NCI-H82 treated with DMSO at 0.1 percent for 48 hours (cell line): ENCODE measurements around the gene SVEP1.
"Not testable (repeated sequence)": the region's sequence is repeated elsewhere in the genome, so short reads cannot be mapped to it uniquely, and the experiment has no call there.

ENCODE experiments used
- DNase-seq: peaks from one replicate; lab custom pipeline; 2025; ENCODE audit not compliant: unreplicated experiment; lab: John Stamatoyannopoulos, UW

The SVEP1 gene

GRCh38 chr9:110579034-110579861 lies at the start of gene SVEP1:
Gene SVEP1, minus strand, starts transcription at chr9:110579741. Its CDS starts 198 bp downstream, at chr9:110579543.
- no peak for DNase-seq

DNA sequence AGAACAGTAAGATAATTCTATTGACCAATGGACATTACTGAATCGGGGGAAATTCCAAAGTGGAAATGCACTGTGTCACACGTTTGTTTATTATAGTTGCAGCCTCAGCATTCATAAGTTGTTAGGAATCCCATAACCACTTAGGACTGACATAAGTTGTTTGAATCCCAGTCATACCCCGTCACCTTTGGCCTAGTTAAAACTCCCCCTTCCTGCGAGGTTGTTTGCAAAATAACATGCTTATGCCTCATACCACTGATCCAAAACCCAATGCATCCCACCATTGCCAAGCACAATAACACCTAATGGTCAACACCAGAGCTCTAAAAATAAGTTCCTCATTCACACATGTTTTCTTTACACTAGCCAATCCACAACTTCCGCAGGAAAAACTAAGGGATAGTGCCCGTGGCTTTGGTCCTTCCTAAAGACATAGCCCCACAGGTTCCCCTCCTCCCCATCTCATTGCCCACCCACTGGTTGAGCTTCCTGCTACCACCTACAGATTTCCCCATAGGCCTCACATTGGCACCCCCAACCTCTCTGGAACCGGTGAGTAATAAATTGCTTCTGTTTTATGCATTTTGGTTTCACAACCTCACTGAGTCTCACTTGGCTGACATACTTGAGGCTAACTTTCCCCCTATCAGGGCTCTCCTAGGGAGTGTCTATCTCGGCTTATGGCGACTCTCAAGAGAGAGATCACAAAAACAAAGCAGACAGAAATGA lies 46.7 kb upstream of the SVEP1 start:
- no peak for DNase-seq

GRCh38 chr9:110623462-110624025 lies 44.0 kb upstream of the SVEP1 start:
- DNase-seq, result peak; percentile 40

DNA sequence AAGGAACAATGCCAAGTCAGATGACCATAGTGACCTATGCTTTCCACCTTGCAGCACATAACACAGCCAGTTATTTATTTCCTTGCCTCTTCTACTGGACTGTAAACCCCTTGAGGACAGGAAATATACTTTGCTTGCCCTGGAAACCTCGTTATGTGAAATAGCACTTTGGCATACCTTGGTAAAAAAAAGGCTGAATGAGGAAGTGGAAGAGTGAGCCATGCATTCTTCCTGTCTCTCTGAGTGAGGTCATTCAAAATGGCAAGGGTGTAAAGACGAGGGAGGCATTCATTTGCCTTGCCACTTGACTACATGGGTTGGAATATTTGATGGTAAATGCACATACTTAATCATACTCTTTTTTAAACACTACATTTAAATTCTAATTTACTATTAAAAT lies 42.8 kb upstream of the SVEP1 start:
- DNase-seq, result no peak

DNA sequence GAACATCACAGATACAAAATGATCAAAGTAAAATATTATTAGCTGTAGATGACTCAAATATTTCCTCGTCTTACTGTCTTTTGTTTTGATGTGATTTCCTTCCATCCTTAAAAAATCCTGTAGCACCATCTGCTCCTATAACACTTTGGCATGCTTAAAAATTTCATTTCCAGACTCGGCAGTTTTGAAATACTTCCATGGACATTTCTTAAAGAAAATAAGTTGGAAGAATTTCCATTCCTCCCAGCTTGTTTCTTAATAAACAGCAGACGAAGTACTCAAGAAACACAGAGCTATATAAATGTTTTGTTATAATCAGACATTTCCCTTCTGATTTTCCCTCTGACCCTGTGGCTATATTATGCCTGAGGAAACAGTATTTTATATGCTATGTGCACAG lies 41.2 kb upstream of the SVEP1 start:
- no peak for DNase-seq

DNA sequence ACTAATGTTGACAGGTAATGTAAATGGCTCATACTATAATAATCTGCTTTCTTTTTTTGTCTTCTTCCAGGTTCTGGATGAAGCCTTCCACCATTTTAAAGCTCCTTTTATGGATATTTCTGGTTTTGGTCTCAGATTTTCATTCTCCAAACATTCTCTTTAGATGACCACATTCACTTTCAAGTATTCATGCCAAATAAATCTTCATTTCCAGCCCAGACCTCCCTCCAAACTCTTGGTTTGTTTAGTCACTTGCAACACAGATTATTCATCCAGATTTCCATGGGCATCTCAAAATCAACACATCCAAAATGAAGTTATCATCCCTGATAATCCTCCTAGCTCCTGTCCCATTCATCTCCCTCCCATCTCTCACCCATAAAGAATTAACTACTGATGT lies 40.3 kb upstream of the SVEP1 start:
- DNase-seq, result no peak

DNA sequence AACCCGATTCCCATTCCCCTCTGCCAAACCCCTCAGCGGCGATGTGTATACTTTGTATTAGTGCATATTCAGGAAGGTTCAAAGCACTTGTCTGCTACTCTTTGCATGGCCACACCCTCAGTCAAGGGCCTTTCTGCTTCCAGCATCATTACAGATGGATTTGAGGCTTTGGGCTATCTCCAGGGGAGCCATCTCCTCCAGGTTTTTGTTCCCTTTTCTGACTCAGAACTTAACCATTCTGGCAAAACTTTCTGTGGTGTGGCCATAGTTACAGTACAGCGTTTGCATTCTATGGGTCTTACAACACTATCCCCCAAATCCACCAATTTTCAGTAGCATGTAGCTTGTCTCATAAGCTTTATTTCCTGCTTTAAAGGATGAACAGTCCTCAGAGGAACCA lies 36.0 kb upstream of the SVEP1 start:
- DNase-seq, result no peak

GRCh38 chr9:110614576-110614975 lies 35.0 kb upstream of the SVEP1 start:
- DNase-seq, result not testable (repeated sequence)

DNA sequence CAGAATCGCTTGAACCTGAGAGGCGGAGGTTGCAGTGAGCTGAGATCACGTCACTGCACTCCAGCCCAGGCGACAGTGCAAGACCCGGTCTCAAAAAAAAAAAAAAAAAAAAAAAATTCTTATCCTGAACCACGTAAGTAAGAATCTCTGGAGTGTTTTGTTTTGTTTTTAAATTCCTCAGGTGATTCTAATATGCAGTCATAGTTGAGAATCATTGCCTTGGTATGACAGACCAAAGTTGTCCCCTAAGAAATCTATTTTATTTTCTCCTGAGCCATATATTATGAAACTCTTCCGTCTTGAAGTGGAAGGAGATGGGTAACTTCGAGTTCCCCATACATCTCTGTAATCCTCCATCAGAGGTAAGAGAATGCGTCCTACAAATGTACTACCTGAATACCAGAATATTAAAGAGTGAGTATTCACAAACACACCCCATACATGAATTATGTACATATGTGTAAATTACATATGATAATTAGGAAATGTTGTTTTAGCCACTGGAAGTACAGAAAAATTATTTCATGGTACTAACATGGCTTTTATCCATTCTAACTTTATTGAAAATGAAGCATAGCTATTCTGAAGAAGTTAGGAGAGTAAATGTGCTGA lies 26.7 kb upstream of the SVEP1 start:
- DNase-seq, result no peak

GRCh38 chr9:110605565-110605964 lies 26.0 kb upstream of the SVEP1 start:
- no peak for DNase-seq

- DNase-seq, result no peak
Observed at GRCh38 chr9:110604171-110604601, 24.6 kb upstream of the SVEP1 start.

- no peak for DNase-seq
Observed at GRCh38 chr9:110602281-110602680, 22.7 kb upstream of the SVEP1 start.

- DNase-seq, result no peak
Observed at GRCh38 chr9:110601098-110601497, 21.6 kb upstream of the SVEP1 start.

- DNase-seq, result no peak
Observed at GRCh38 chr9:110599468-110599867, 19.9 kb upstream of the SVEP1 start.

- DNase-seq, result no peak
Observed at GRCh38 chr9:110592044-110592830, 12.7 kb upstream of the SVEP1 start.

DNA sequence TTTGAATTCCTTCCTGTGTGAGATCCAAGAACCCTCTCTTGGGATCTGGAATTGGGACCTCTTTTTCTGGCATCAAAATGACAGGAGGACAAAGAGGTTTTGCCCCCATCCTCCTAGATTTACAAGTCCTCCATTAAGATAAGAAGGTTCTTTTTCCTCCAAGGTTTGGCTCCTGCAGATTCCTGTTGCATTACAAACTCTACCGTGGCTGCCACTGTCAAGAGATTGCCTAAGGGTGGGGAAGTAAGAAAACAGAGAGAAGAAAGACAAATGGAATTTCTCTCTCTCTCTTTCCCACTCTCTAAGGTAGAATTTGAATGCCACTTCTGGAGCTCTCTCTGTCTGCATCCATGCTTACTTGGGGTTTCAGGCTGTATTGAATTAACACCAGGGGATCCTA lies 12.0 kb upstream of the SVEP1 start:
- DNase-seq, result no peak

GRCh38 chr9:110590816-110591215 lies 11.3 kb upstream of the SVEP1 start:
- no peak for DNase-seq

DNA sequence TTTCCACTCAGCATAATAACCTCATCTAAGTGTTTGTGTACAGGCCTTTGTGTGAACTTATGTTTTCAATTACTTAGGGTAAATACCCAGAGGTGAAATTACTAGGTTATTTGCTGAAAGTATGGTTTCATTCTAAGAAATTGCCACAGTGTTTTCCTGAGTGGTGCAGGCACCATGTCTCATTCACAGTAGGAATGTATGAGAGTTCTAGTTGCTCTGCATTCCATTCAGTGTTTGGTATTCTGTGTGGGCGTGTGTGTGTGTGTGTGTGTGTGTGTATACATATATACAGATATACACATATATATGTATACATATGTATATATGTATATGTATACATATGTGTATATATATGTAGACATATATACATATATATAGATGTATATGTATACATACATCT lies 8.8 kb upstream of the SVEP1 start:
- no peak for DNase-seq

DNA sequence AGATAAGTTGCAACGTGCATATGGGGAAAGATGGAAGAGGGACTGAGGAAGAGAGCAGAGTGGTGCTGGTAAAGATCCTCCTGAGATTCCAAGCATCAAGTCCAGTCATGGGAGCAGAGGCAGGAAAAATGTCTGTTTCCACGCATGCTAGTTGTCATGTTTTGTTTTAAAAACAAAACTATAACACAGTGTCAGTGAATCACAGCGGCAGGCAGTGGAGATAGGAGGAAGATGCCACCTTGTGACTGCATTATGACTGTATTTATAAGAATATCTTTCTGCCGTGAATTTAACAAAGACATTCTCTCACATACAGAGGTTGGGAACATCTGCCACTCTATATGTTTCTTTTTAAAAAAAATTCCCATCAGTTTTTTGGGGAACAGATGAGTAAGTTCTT lies 3.7 kb upstream of the SVEP1 start:
- no peak for DNase-seq

DNA sequence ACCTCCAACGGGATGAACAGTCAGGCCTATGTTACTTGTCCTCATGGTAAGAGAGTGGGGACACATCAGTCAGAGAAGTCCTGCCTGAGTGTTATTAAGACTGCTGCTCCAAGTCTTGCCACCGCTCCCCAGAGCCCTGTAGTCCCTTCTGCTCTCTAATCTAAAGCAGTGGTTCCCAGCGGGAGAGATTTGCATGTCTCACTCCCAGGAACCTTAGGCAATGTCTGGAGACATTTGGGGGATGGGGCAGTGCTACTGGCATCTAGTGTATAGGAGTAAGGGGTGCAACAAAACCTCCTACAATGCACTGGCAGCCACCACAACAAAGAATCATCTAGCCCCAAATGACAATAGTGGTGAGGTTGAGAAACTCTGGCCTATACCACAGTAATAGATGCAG lies 2.6 kb upstream of the SVEP1 start:
- DNase-seq, result no peak

DNA sequence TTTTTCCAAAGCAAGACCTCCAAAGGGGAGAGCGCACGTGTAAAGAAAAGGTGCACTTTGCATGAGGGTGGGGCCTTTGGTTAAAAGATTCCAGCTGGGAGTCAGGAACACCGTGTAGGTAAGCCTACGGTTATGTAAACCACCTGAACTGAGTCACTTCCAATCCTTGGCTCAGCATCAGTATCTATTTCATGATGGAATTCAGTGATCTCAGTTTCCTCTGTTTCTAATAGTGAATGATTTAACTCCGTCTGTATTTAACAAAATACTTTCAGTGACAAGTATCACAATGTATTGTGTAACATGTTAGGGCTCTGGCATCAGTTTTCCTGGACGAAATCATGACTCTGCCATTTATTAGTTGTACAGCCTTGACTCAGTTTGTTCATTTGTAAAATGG lies 1.3 kb upstream of the SVEP1 start:
- DNase-seq, result no peak
